Kidney (tissue), 14 donors: ENCODE data around the gene KRT7. TPM values are rescaled to one million over a fixed set of nuclear protein-coding genes. Genes with fewer than 3 reads are reported as not detected.

Source experiments
- DNase-seq, 5 donors: peaks; one replicate each; pipeline ENCODE4 v3.0.0-alpha.2; 2013 to 2020
- FAIRE-seq: peaks from 2 replicates; lab custom pipeline; 2012; peaks lifted over from hg19 to GRCh38; lab: Jason Lieb, UNC
- H3K27ac ChIP-seq, 2 donors: one replicate each; pipeline ENCODE4 v1.7.0; 2013; ENCODE audit warnings: low read depth in 2 of 2, low read length in 2 of 2, inconsistent platforms in 1 of 2
- H3K27me3 ChIP-seq: one replicate; pipeline ENCODE4 v1.7.1; 2013; ENCODE audit warnings: low read length, inconsistent platforms; ENCODE audit not compliant: control insufficient read depth, insufficient read depth
- H3K36me3 ChIP-seq, 3 donors: one replicate each; pipeline versions ENCODE4 v1.7.0 to v1.7.1; 2013; ENCODE audit warnings: low read length in 3 of 3, control low read depth in 1 of 3, inconsistent platforms in 1 of 3; ENCODE audit not compliant: insufficient read depth in 3 of 3, control insufficient read depth in 2 of 3
- H3K4me1 ChIP-seq, 3 donors: one replicate each; pipeline versions ENCODE4 v1.7.0 to v1.7.1; 2013; ENCODE audit warnings: low read length in 3 of 3, inconsistent platforms in 1 of 3, low read depth in 1 of 3; ENCODE audit not compliant: control insufficient read depth in 2 of 3, insufficient read depth in 2 of 3
- H3K4me3 ChIP-seq, 3 donors: one replicate each; pipeline versions ENCODE4 v1.7.0 to v1.8.1; 2013; ENCODE audit warnings: low read length in 3 of 3, control low read depth in 1 of 3, inconsistent platforms in 1 of 3
- H3K9ac ChIP-seq, 3 donors: one replicate each; pipeline versions ENCODE4 v1.7.0 to v1.7.1; 2013; ENCODE audit warnings: low read length in 3 of 3, control low read depth in 1 of 3, inconsistent platforms in 1 of 3
- H3K9me3 ChIP-seq, 3 donors: one replicate each; pipeline versions ENCODE4 v1.7.0 to v1.7.1; 2013; ENCODE audit warnings: low read length in 3 of 3, control low read depth in 1 of 3, inconsistent platforms in 1 of 3; ENCODE audit not compliant: control insufficient read depth in 2 of 3, insufficient read depth in 1 of 3
- intact Hi-C: fragments of 100-400 bp; cut with DNase I; formaldehyde crosslinking; loops from one replicate; pipeline ENCODE4 v1.11.1; 2022
- polyA plus RNA-seq: library from polyadenylated mRNA; stranded (reverse); fragments of 350-450 nt; fragmentation: Illumina TruSeq; extraction: RNeasy Lipid Tissue Mini Kit (QIAGEN cat#74804); gene quantifications from one replicate; pipeline ENCODE4 v1.2.3, GENCODE V29; 2014; ENCODE audit warnings: low read depth, low replicate concordance; ENCODE audit not compliant: insufficient read depth
- total RNA-seq: library from RNA; stranded (reverse); fragmentation: NEBNext Ultra II Directional; extraction: Animal tissue kit (Norgen Biotek cat#: 25700); gene quantifications from one replicate; pipeline ENCODE4 v1.2.1, GENCODE V29; 2021
- TF ChIP-seq, protein P1 (sequence below): IDR thresholded peaks from 3 replicates; pipeline ENCODE4 v1.5.1; 2012; ENCODE audit warnings: mild to moderate bottlenecking, moderate library complexity, borderline replicate concordance; ENCODE audit not compliant: insufficient read depth; ENCODE audit errors: extremely low read depth
- donor health status: control.
- donor health status: control.
- donor health status: control.
- donor health status: control.
- donor health status: control.
- donor health status: DM: yes; HTN: yes; CAD: no.
- donor health status: Normal renal cell carcinoma (clear cell type).

KRT7 gene
- total and polyA plus RNA-seq, 2 donors from 2014 or later, result 173 to 1,490 TPM

DNA sequence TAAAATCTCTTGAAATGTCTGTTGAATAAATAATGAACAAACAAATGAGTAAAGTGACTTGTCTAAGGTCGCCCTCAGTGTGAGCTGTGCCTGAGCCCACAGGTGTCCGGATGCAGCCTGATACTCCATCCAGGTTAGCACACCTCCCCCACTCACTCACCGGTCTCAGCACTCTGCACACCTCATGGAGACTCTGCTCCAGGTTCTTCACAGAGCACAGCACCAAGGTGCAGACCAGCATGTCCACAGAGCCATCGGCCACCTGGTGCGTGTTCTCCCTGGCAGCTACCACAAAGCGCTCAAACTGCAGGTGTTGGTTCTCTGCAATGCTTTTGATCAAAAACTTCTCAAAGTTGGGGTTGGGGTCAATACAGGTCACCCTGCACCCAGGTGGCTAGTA lies 4.1 kb upstream of the KRT7 start:
- Histone ChIP-seq H3K36me3 (no peaks in the 10 kb centered on the region), H3K27ac (no peak overlapping the region), H3K9me3 (no peaks in the 10 kb centered on the region), H3K4me3 (no peak overlapping the region), H3K27me3 (peaks cover 12% of the 10 kb centered on the region), H3K4me1 (peaks cover 0 to 17% (median 5%) of the 10 kb centered on the region in 3 donors), H3K9ac (no peak overlapping the region)
- TF ChIP-seq, protein P1, sequence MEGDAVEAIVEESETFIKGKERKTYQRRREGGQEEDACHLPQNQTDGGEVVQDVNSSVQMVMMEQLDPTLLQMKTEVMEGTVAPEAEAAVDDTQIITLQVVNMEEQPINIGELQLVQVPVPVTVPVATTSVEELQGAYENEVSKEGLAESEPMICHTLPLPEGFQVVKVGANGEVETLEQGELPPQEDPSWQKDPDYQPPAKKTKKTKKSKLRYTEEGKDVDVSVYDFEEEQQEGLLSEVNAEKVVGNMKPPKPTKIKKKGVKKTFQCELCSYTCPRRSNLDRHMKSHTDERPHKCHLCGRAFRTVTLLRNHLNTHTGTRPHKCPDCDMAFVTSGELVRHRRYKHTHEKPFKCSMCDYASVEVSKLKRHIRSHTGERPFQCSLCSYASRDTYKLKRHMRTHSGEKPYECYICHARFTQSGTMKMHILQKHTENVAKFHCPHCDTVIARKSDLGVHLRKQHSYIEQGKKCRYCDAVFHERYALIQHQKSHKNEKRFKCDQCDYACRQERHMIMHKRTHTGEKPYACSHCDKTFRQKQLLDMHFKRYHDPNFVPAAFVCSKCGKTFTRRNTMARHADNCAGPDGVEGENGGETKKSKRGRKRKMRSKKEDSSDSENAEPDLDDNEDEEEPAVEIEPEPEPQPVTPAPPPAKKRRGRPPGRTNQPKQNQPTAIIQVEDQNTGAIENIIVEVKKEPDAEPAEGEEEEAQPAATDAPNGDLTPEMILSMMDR, result no peak
- no peak for FAIRE-seq
- intact Hi-C loops, result no loop called here
- peak in 2 of 5 donors; percentile 24 to 28 for DNase-seq

DNA sequence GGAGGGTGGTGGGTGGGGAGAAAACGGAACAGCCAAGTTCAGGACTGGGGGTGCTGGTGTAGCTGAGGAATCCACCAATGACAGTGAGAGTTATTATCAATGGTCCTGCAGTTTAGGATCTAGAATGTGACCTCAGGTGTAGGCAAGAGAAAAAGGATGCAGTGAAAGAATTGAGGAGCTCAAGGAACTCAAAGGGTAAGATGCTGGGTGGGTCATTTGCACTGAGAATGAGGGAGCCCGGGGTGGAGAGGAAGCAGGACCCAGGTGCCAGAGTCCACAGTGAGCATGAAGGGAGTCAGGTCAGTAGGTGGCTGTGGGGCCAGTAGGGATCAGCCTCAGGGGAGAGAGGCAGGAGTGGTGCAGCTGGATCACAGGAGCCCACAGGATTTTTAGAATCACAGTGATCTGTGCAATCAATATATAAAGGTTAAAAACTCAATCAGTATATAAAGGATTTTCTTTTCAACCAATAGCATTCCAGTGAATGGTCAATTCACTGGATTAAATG lies 3.2 kb upstream of the KRT7 start:
- H3K27ac ChIP-seq, result no peak overlapping the region
- intact Hi-C loops, result no loop called here
- peak in 2 of 5 donors; percentile 4 to 46 for DNase-seq
- H3K36me3 ChIP-seq, result no peaks in the 10 kb centered on the region
- H3K4me1 ChIP-seq, result peaks cover 0 to 17% (median 5%) of the 10 kb centered on the region in 3 donors
- H3K4me3 ChIP-seq, result no peak overlapping the region
- H3K9ac ChIP-seq, result no peak overlapping the region
- peaks cover 12% of the 10 kb centered on the region for H3K27me3 ChIP-seq
- no peaks in the 10 kb centered on the region for H3K9me3 ChIP-seq
- no peak for FAIRE-seq
- TF ChIP-seq, protein P1, result no peak

DNA sequence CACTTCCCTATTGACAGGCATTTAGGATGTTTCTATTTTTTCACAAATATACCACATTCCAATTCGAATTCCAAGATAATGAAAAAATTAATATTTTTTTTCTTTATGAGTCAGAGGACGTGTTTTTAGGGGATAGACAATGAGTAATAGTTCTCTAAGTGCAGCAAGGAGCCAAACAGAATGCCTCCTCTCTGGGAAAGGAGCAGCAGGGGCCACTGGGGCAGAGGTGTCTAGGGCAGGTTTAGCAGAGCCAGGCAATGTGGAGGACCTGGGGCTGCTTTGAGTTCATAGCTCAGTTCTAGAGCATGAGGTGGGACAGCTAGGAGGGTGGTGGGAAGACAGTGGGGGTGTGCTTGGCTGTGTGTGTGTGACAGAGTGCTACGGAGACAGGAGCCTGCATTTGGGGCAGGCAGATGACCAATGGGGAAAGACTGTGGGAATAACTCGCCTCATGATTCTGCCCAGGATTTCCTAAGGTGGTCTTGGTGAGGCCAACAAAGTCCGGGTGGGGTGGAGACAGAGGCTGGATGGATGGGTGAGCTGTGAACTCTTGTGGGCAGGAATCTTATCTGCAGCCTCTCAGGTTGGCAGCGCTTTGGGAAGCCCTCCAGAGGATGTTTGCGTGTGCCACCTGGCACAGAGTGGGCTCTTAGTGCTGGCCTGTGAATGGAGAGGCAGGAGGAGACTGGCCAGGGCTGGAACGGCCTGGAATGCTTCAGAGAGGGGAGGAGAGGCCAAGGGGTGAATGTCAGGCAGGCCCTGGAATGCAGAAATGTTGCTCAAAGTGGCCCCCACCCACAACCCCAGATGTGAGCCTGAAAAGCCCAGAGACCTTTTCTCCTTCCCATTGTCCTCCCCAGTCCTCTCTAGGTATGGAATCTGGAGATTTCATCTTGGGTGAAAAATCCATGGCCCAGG lies 2.4 kb upstream of the KRT7 start:
- peak overlapping the region in 1 of 3 donors; percentile 56 for H3K9ac ChIP-seq
- DNase-seq (peak in 2 of 5 donors; percentile 26 to 85), FAIRE-seq (no peak)
- TF ChIP-seq, protein P1, result no peak
- intact Hi-C loops, result no loop called here
- H3K36me3 ChIP-seq, result no peaks in the 10 kb centered on the region
- H3K9me3 ChIP-seq, result no peaks in the 10 kb centered on the region
- H3K27ac ChIP-seq, result peak overlapping the region; percentile 53 to 72
- H3K27me3 ChIP-seq, result peaks cover 12% of the 10 kb centered on the region
- H3K4me3 ChIP-seq, result no peak overlapping the region
- H3K4me1 ChIP-seq, result peaks cover 0 to 17% (median 5%) of the 10 kb centered on the region in 3 donors
